ENCODE data around the gene CIC. TPM values are rescaled to one million over a fixed set of nuclear protein-coding genes. Genes with fewer than 3 reads are reported as not detected.

The CIC gene
- total and polyA plus RNA-seq, 9 of the 15 experiments (the other 6 are each of a cell fraction or from before 2014, with no cell fraction given), result 0.07 to 44.7 (median 8.6) TPM

DNA sequence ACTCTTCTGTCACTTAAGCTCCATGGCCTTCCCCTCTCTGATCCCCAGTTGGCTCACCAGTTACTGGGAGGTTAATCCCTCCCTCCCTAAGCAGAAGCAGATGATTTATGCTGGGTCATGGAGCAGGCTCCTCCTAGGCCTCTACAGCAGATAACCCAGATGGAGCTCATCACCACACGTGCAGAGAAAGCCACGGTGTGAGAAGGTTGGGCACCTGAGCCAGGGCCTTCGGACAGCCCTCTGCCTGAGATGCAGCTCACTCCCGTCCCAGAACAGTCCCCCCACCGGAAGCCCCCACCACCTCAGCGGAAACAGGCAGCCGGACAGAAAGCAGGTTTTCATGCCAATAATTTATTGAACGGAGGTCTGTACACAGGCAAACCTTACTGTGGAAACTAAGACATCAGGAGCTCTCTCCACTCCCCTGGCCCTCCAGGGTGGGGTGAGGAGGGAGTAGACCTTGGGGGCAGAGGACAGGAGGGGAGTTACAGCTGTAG, 39.1 kb upstream of the CIC start (continued):
- TF ChIP-seq ZNF253 (CRISPR knock-in tag; conservative IDR thresholded peaks at IDR 0.05) (no peak), ZNF134 (CRISPR knock-in tag; conservative IDR thresholded peaks at IDR 0.05) (peak; percentile 66), RBM39 (optimal IDR thresholded peaks at IDR 0.05; ENCODE audit: low read depth, low read length) (no peak), SAP30 (IDR thresholded peaks at IDR 0.05; ENCODE audit: borderline replicate concordance, insufficient read depth, low read depth, low read length, poor library complexity, severe bottlenecking) (no peak), ZNF354B (CRISPR knock-in tag; IDR thresholded peaks at IDR 0.05) (no peak), MBD2 (IDR thresholded peaks at IDR 0.05; ENCODE audit: borderline replicate concordance, low read depth) (peak; percentile 17; the same call in 1 of the 2 replicates), ZNF24 (IDR thresholded peaks at IDR 0.05) (no peak), ZNF695 (CRISPR knock-in tag; IDR thresholded peaks at IDR 0.05) (no peak), TOE1 (IDR thresholded peaks at IDR 0.05; ENCODE audit: borderline replicate concordance) (no peak), TOE1 (CRISPR knock-in tag; IDR thresholded peaks at IDR 0.05; ENCODE audit: borderline replicate concordance, low read depth) (no peak), SRSF3 (IDR thresholded peaks at IDR 0.05; ENCODE audit: insufficient read depth, low read length) (no peak), CEBPB (tag; IDR thresholded peaks at IDR 0.05) (no peak), KDM1A (IDR thresholded peaks at IDR 0.05) (peak in 1 of 2 experiments; percentile 48; a peak in 1 of 4 replicates), CBX2 (IDR thresholded peaks at IDR 0.05; ENCODE audit: insufficient read depth, low read length, poor library complexity, severe bottlenecking) (no peak)
- TF ChIP-seq, protein P1, sequence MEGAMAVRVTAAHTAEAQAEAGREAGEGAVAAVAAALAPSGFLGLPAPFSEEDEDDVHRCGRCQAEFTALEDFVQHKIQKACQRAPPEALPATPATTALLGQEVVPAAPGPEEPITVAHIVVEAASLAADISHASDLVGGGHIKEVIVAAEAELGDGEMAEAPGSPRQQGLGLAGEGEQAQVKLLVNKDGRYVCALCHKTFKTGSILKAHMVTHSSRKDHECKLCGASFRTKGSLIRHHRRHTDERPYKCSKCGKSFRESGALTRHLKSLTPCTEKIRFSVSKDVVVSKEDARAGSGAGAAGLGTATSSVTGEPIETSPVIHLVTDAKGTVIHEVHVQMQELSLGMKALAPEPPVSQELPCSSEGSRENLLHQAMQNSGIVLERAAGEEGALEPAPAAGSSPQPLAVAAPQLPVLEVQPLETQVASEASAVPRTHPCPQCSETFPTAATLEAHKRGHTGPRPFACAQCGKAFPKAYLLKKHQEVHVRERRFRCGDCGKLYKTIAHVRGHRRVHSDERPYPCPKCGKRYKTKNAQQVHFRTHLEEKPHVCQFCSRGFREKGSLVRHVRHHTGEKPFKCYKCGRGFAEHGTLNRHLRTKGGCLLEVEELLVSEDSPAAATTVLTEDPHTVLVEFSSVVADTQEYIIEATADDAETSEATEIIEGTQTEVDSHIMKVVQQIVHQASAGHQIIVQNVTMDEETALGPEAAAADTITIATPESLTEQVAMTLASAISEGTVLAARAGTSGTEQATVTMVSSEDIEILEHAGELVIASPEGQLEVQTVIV (CRISPR knock-in tag; IDR thresholded peaks at IDR 0.05; ENCODE audit: borderline replicate concordance), result no peak
- TF ChIP-seq, protein P2, sequence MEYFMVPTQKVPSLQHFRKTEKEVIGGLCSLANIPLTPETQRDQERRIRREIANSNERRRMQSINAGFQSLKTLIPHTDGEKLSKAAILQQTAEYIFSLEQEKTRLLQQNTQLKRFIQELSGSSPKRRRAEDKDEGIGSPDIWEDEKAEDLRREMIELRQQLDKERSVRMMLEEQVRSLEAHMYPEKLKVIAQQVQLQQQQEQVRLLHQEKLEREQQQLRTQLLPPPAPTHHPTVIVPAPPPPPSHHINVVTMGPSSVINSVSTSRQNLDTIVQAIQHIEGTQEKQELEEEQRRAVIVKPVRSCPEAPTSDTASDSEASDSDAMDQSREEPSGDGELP (CRISPR knock-in tag; IDR thresholded peaks at IDR 0.05; ENCODE audit: borderline replicate concordance), result peak; percentile 76
- TF ChIP-seq, protein P3, sequence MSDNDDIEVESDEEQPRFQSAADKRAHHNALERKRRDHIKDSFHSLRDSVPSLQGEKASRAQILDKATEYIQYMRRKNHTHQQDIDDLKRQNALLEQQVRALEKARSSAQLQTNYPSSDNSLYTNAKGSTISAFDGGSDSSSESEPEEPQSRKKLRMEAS (CRISPR knock-in tag; IDR thresholded peaks at IDR 0.05), result peak; percentile 64
- TF ChIP-seq, protein P4, sequence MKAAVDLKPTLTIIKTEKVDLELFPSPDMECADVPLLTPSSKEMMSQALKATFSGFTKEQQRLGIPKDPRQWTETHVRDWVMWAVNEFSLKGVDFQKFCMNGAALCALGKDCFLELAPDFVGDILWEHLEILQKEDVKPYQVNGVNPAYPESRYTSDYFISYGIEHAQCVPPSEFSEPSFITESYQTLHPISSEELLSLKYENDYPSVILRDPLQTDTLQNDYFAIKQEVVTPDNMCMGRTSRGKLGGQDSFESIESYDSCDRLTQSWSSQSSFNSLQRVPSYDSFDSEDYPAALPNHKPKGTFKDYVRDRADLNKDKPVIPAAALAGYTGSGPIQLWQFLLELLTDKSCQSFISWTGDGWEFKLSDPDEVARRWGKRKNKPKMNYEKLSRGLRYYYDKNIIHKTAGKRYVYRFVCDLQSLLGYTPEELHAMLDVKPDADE (conservative IDR thresholded peaks at IDR 0.05; ENCODE audit: control insufficient read depth, low read depth, low read length), result no peak
- TF ChIP-seq, protein P5, sequence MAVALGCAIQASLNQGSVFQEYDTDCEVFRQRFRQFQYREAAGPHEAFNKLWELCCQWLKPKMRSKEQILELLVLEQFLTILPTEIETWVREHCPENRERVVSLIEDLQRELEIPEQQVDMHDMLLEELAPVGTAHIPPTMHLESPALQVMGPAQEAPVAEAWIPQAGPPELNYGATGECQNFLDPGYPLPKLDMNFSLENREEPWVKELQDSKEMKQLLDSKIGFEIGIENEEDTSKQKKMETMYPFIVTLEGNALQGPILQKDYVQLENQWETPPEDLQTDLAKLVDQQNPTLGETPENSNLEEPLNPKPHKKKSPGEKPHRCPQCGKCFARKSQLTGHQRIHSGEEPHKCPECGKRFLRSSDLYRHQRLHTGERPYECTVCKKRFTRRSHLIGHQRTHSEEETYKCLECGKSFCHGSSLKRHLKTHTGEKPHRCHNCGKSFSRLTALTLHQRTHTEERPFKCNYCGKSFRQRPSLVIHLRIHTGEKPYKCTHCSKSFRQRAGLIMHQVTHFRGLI (CRISPR knock-in tag; IDR thresholded peaks at IDR 0.05), result no peak
- TF ChIP-seq, protein P6, sequence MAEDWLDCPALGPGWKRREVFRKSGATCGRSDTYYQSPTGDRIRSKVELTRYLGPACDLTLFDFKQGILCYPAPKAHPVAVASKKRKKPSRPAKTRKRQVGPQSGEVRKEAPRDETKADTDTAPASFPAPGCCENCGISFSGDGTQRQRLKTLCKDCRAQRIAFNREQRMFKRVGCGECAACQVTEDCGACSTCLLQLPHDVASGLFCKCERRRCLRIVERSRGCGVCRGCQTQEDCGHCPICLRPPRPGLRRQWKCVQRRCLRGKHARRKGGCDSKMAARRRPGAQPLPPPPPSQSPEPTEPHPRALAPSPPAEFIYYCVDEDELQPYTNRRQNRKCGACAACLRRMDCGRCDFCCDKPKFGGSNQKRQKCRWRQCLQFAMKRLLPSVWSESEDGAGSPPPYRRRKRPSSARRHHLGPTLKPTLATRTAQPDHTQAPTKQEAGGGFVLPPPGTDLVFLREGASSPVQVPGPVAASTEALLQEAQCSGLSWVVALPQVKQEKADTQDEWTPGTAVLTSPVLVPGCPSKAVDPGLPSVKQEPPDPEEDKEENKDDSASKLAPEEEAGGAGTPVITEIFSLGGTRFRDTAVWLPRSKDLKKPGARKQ (CRISPR knock-in tag; IDR thresholded peaks at IDR 0.05), result no peak
